ENCODE results near the gene TNNT2.

The TNNT2 gene

GRCh38 chr1:201363467-201363866 is 14.0 kb downstream of the TNNT2 start:
- Histone ChIP-seq H3K27ac (ENCODE audit: low read depth, low read length) (no peak overlapping the region), H3K9me3 (ENCODE audit: control insufficient read depth, insufficient read depth, low read depth, low read length) (no peaks in the 10 kb centered on the region), H3K27me3 (ENCODE audit: control insufficient read depth, insufficient read depth, low read length) (peaks cover 3% of the 10 kb centered on the region; the same call in 1 of the 2 replicates), H3K4me3 (ENCODE audit: low read depth, low read length) (no peak overlapping the region), H3K36me3 (ENCODE audit: control insufficient read depth, insufficient read depth, low read length) (no peaks in the 10 kb centered on the region), H3K4me1 (ENCODE audit: control insufficient read depth, insufficient read depth, low read length) (peaks cover 7% of the 10 kb centered on the region; the same call in 1 of the 2 replicates), H3K9ac (ENCODE audit: low read length) (no peak overlapping the region)

- H3K4me3 ChIP-seq (ENCODE audit: low read depth, low read length) = no peak overlapping the region
- no peaks in the 10 kb centered on the region for H3K36me3 ChIP-seq (ENCODE audit: control insufficient read depth, insufficient read depth, low read length)
- peaks cover 7% of the 10 kb centered on the region; the same call in 1 of the 2 replicates for H3K4me1 ChIP-seq (ENCODE audit: control insufficient read depth, insufficient read depth, low read length)
- H3K27ac ChIP-seq (ENCODE audit: low read depth, low read length) = no peak overlapping the region
- no peak overlapping the region for H3K9ac ChIP-seq (ENCODE audit: low read length)
- peaks cover 3% of the 10 kb centered on the region; the same call in 1 of the 2 replicates for H3K27me3 ChIP-seq (ENCODE audit: control insufficient read depth, insufficient read depth, low read length)
- no peaks in the 10 kb centered on the region for H3K9me3 ChIP-seq (ENCODE audit: control insufficient read depth, insufficient read depth, low read depth, low read length)
These were observed 14.6 kb downstream of the TNNT2 start for GRCh38 chr1:201362906-201363305.

- no peaks in the 10 kb centered on the region for H3K9me3 ChIP-seq (ENCODE audit: control insufficient read depth, insufficient read depth, low read depth, low read length)
- no peak overlapping the region for H3K27ac ChIP-seq (ENCODE audit: low read depth, low read length)
- H3K9ac ChIP-seq (ENCODE audit: low read length) = no peak overlapping the region
- H3K36me3 ChIP-seq (ENCODE audit: control insufficient read depth, insufficient read depth, low read length) = no peaks in the 10 kb centered on the region
- H3K27me3 ChIP-seq (ENCODE audit: control insufficient read depth, insufficient read depth, low read length) = no peaks in the 10 kb centered on the region; the same call in 1 of the 2 replicates
- H3K4me1 ChIP-seq (ENCODE audit: control insufficient read depth, insufficient read depth, low read length) = peaks cover 7% of the 10 kb centered on the region; the same call in 1 of the 2 replicates
- no peak overlapping the region for H3K4me3 ChIP-seq (ENCODE audit: low read depth, low read length)
These were observed 15.6 kb downstream of the TNNT2 start for GRCh38 chr1:201361652-201362504.

- H3K9me3 ChIP-seq (ENCODE audit: control insufficient read depth, insufficient read depth, low read depth, low read length) = no peaks in the 10 kb centered on the region
- H3K27ac ChIP-seq (ENCODE audit: low read depth, low read length) = no peak overlapping the region
- no peaks in the 10 kb centered on the region for H3K36me3 ChIP-seq (ENCODE audit: control insufficient read depth, insufficient read depth, low read length)
- H3K4me1 ChIP-seq (ENCODE audit: control insufficient read depth, insufficient read depth, low read length) = peaks cover 7% of the 10 kb centered on the region; the same call in 1 of the 2 replicates
- no peak overlapping the region for H3K9ac ChIP-seq (ENCODE audit: low read length)
- H3K27me3 ChIP-seq (ENCODE audit: control insufficient read depth, insufficient read depth, low read length) = no peaks in the 10 kb centered on the region; the same call in 1 of the 2 replicates
- H3K4me3 ChIP-seq (ENCODE audit: low read depth, low read length) = no peak overlapping the region
These were observed 16.4 kb downstream of the TNNT2 start for GRCh38 chr1:201360901-201361651.

GRCh38 chr1:201360486-201360885 is 17.0 kb downstream of the TNNT2 start:
- Histone ChIP-seq H3K27ac (ENCODE audit: low read depth, low read length) (no peak overlapping the region), H3K4me1 (ENCODE audit: control insufficient read depth, insufficient read depth, low read length) (peaks cover 7% of the 10 kb centered on the region; the same call in 1 of the 2 replicates), H3K36me3 (ENCODE audit: control insufficient read depth, insufficient read depth, low read length) (no peaks in the 10 kb centered on the region), H3K9me3 (ENCODE audit: control insufficient read depth, insufficient read depth, low read depth, low read length) (no peaks in the 10 kb centered on the region), H3K27me3 (ENCODE audit: control insufficient read depth, insufficient read depth, low read length) (no peaks in the 10 kb centered on the region; the same call in 1 of the 2 replicates), H3K4me3 (ENCODE audit: low read depth, low read length) (no peak overlapping the region), H3K9ac (ENCODE audit: low read length) (no peak overlapping the region)

- Histone ChIP-seq H3K36me3 (ENCODE audit: control insufficient read depth, insufficient read depth, low read length) (no peaks in the 10 kb centered on the region), H3K4me3 (ENCODE audit: low read depth, low read length) (no peak overlapping the region), H3K27me3 (ENCODE audit: control insufficient read depth, insufficient read depth, low read length) (no peaks in the 10 kb centered on the region; the same call in 1 of the 2 replicates), H3K4me1 (ENCODE audit: control insufficient read depth, insufficient read depth, low read length) (peaks cover 7% of the 10 kb centered on the region; the same call in 1 of the 2 replicates), H3K9ac (ENCODE audit: low read length) (no peak overlapping the region), H3K27ac (ENCODE audit: low read depth, low read length) (no peak overlapping the region), H3K9me3 (ENCODE audit: control insufficient read depth, insufficient read depth, low read depth, low read length) (no peaks in the 10 kb centered on the region)
These were observed 17.6 kb downstream of the TNNT2 start for GRCh38 chr1:201359873-201360210.

GRCh38 chr1:201359031-201359872 is 18.2 kb downstream of the TNNT2 start:
- peaks cover 7% of the 10 kb centered on the region; the same call in 1 of the 2 replicates for H3K4me1 ChIP-seq (ENCODE audit: control insufficient read depth, insufficient read depth, low read length)
- no peak overlapping the region for H3K27ac ChIP-seq (ENCODE audit: low read depth, low read length)
- H3K9ac ChIP-seq (ENCODE audit: low read length) = no peak overlapping the region
- no peaks in the 10 kb centered on the region; the same call in 1 of the 2 replicates for H3K27me3 ChIP-seq (ENCODE audit: control insufficient read depth, insufficient read depth, low read length)
- H3K4me3 ChIP-seq (ENCODE audit: low read depth, low read length) = no peak overlapping the region
- H3K9me3 ChIP-seq (ENCODE audit: control insufficient read depth, insufficient read depth, low read depth, low read length) = no peaks in the 10 kb centered on the region
- H3K36me3 ChIP-seq (ENCODE audit: control insufficient read depth, insufficient read depth, low read length) = no peaks in the 10 kb centered on the region

GRCh38 chr1:201358596-201358995 is 18.9 kb downstream of the TNNT2 start:
- no peak overlapping the region for H3K27ac ChIP-seq (ENCODE audit: low read depth, low read length)
- no peaks in the 10 kb centered on the region for H3K36me3 ChIP-seq (ENCODE audit: control insufficient read depth, insufficient read depth, low read length)
- H3K9me3 ChIP-seq (ENCODE audit: control insufficient read depth, insufficient read depth, low read depth, low read length) = no peaks in the 10 kb centered on the region
- H3K27me3 ChIP-seq (ENCODE audit: control insufficient read depth, insufficient read depth, low read length) = no peaks in the 10 kb centered on the region; the same call in 1 of the 2 replicates
- H3K9ac ChIP-seq (ENCODE audit: low read length) = no peak overlapping the region
- H3K4me3 ChIP-seq (ENCODE audit: low read depth, low read length) = no peak overlapping the region
- peaks cover 9% of the 10 kb centered on the region; the same call in 1 of the 2 replicates for H3K4me1 ChIP-seq (ENCODE audit: control insufficient read depth, insufficient read depth, low read length)

GRCh38 chr1:201357636-201358348 is 19.7 kb downstream of the TNNT2 start:
- Histone ChIP-seq H3K27ac (ENCODE audit: low read depth, low read length) (no peak overlapping the region), H3K9me3 (ENCODE audit: control insufficient read depth, insufficient read depth, low read depth, low read length) (no peaks in the 10 kb centered on the region), H3K36me3 (ENCODE audit: control insufficient read depth, insufficient read depth, low read length) (no peaks in the 10 kb centered on the region), H3K4me3 (ENCODE audit: low read depth, low read length) (no peak overlapping the region), H3K27me3 (ENCODE audit: control insufficient read depth, insufficient read depth, low read length) (no peaks in the 10 kb centered on the region; the same call in 1 of the 2 replicates), H3K9ac (ENCODE audit: low read length) (no peak overlapping the region), H3K4me1 (ENCODE audit: control insufficient read depth, insufficient read depth, low read length) (peaks cover 17% of the 10 kb centered on the region; the same call in 1 of the 2 replicates)

GRCh38 chr1:201357211-201357610 is 20.3 kb downstream of the TNNT2 start:
- Histone ChIP-seq H3K27ac (ENCODE audit: low read depth, low read length) (no peak overlapping the region), H3K4me1 (ENCODE audit: control insufficient read depth, insufficient read depth, low read length) (peaks cover 15% of the 10 kb centered on the region; the same call in 1 of the 2 replicates), H3K27me3 (ENCODE audit: control insufficient read depth, insufficient read depth, low read length) (no peaks in the 10 kb centered on the region; the same call in 1 of the 2 replicates), H3K9ac (ENCODE audit: low read length) (no peak overlapping the region), H3K9me3 (ENCODE audit: control insufficient read depth, insufficient read depth, low read depth, low read length) (no peaks in the 10 kb centered on the region), H3K4me3 (ENCODE audit: low read depth, low read length) (no peak overlapping the region), H3K36me3 (ENCODE audit: control insufficient read depth, insufficient read depth, low read length) (no peaks in the 10 kb centered on the region)
